Measurements from ENCODE around the gene WDR59.

Gene WDR59

DNA sequence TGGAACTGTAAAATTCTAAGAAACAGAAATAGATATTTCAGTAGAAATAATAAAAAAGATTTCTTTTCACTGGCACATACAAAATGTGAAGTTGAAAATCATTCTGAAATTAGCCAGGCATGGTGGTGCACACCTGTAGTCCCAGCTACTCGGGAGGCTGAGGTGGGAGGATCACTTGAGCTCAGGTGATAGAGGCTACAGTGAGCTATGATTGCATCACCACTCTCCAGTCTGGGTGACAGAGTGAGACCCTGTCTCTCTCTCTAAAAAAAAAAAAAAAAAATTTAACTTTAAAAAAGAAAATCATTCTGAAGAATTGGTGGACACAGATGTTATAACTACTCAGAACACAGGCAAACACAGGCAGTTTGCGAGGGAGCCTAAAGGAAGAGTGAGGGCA is 112.6 kb downstream of the WDR59 start:
- Histone ChIP-seq H3K4me1 (peaks cover 8% of the 10 kb centered on the region), H3K36me3 (peaks cover 4% of the 10 kb centered on the region; the same call in 1 of the 2 replicates), H3K27me3 (no peaks in the 10 kb centered on the region), H3K9me3 (no peaks in the 10 kb centered on the region; the same call in 1 of the 2 replicates), H3K4me3 (ENCODE audit: low read depth, low read length) (no peak overlapping the region)
- TF ChIP-seq, protein P1, sequence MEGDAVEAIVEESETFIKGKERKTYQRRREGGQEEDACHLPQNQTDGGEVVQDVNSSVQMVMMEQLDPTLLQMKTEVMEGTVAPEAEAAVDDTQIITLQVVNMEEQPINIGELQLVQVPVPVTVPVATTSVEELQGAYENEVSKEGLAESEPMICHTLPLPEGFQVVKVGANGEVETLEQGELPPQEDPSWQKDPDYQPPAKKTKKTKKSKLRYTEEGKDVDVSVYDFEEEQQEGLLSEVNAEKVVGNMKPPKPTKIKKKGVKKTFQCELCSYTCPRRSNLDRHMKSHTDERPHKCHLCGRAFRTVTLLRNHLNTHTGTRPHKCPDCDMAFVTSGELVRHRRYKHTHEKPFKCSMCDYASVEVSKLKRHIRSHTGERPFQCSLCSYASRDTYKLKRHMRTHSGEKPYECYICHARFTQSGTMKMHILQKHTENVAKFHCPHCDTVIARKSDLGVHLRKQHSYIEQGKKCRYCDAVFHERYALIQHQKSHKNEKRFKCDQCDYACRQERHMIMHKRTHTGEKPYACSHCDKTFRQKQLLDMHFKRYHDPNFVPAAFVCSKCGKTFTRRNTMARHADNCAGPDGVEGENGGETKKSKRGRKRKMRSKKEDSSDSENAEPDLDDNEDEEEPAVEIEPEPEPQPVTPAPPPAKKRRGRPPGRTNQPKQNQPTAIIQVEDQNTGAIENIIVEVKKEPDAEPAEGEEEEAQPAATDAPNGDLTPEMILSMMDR (IDR thresholded peaks at IDR 0.05; ENCODE audit: low read depth, low read length) = no peak
- DNase-seq = no peak

DNA sequence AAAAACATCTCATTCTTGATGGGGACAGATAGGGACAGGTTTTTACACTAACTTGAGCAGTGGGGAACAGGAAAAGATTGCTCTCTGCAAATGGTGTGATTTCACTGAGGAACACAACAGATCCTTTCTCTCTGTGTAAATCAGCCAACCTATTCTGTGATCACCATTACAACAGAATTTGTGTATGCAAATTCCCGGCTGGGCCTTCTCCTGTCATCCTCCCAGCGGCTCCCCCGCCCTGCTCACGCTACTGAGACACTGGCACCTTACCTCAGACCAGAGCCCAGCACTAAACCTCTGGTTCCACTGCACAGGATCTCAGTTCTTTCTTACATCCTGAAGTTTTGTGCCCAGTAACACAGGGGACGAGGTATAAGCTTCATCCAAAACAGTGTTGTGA is 113.3 kb downstream of the WDR59 start:
- Histone ChIP-seq H3K27me3 (no peaks in the 10 kb centered on the region), H3K4me3 (ENCODE audit: low read depth, low read length) (no peak overlapping the region), H3K36me3 (peaks cover 4% of the 10 kb centered on the region; the same call in 1 of the 2 replicates), H3K9me3 (no peaks in the 10 kb centered on the region; the same call in 1 of the 2 replicates), H3K4me1 (peaks cover 5% of the 10 kb centered on the region; the same call in 1 of the 2 replicates)
- no peak for DNase-seq
- TF ChIP-seq, protein P1 (IDR thresholded peaks at IDR 0.05; ENCODE audit: low read depth, low read length) = no peak

DNA sequence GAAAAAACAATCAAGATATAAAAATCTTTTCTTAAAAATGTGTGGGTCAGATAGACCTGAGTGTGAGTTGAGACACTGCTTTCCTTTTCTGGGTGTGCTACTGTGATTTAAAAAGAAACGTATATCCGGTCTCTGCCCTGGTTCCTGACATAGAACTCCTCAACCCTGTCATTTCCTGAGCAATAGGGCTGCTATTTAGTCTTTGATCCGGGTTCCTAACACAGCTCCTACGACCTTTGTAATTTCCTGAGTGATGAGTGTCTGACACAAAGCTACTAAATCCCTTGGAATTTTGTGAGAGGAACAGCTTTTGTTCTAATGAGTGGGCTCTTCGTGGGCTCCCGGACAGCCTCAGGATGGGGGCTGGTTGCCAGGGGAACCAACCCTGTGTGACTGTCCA is 116.4 kb downstream of the WDR59 start:
- TF ChIP-seq, protein P1 (IDR thresholded peaks at IDR 0.05; ENCODE audit: low read depth, low read length) = no peak
- Histone ChIP-seq H3K27me3 (no peaks in the 10 kb centered on the region), H3K9me3 (no peaks in the 10 kb centered on the region), H3K4me1 (0 out of 2 replicates have a peak, but pooled peaks cover 2% of the 10 kb centered on the region), H3K36me3 (no peaks in the 10 kb centered on the region), H3K4me3 (ENCODE audit: low read depth, low read length) (no peak overlapping the region)
- no peak for DNase-seq

DNA sequence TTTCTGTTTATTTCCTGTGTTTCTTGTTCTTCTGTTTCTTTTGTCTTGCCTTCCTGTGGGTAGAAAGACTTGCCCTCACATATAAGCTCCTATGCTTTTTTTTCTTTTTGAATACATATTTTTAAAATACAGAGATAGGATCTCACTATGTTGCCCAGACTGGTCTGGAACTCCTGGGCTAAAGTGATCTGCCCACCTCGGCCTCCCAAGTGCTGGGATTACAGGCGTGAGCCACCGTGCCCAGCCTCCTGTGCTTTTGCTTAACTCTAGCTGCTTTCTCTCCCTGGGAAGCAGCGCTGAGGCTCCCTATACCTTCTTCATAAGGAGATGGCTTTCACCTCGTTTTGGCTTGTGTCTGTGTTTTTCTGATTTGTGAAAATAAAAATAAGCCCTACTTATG is 116.9 kb downstream of the WDR59 start:
- H3K9me3 ChIP-seq = no peaks in the 10 kb centered on the region
- H3K27me3 ChIP-seq = no peaks in the 10 kb centered on the region
- no peak for DNase-seq
- TF ChIP-seq, protein P1 (IDR thresholded peaks at IDR 0.05; ENCODE audit: low read depth, low read length) = no peak
- 0 out of 2 replicates have a peak, but pooled peaks cover 2% of the 10 kb centered on the region for H3K4me1 ChIP-seq
- no peaks in the 10 kb centered on the region for H3K36me3 ChIP-seq
- no peak overlapping the region for H3K4me3 ChIP-seq (ENCODE audit: low read depth, low read length)

DNA sequence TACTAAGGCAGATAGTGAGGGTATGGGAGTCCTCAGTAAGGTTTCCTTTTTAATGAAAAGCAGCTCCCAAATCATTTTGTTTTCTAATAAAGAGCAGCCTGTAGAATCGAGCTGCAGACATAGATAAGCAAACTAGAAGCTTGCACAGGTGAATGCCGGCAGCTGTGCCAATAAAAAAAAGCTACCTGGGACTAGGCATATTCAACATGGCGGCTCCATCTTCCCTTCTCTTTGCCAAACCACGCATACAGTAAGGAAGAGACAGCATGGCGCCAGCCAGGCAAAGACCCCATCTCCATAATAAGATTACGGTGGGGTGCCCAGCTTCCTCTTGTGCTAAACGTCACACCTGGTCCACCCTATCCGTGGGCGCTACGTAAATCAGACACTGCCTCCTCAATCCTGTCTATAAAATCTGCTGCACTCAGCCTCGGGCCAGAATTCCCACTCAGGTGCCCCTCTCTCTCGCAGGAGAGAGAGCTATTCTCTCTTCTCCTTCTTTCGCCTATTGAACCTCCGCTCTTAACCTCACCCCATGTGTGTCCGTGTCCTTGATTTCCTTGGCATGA is 117.6 kb downstream of the WDR59 start:
- no peaks in the 10 kb centered on the region for H3K9me3 ChIP-seq
- 0 out of 2 replicates have a peak, but pooled peaks cover 2% of the 10 kb centered on the region for H3K4me1 ChIP-seq
- H3K27me3 ChIP-seq = no peaks in the 10 kb centered on the region
- no peaks in the 10 kb centered on the region for H3K36me3 ChIP-seq
- peak; percentile 72 for DNase-seq
- peak overlapping the region; percentile 24 for H3K4me3 ChIP-seq (ENCODE audit: low read depth, low read length)
- TF ChIP-seq, protein P1 (IDR thresholded peaks at IDR 0.05; ENCODE audit: low read depth, low read length) = no peak

- Histone ChIP-seq H3K4me1 (0 out of 2 replicates have a peak, but pooled peaks cover 2% of the 10 kb centered on the region), H3K9me3 (no peaks in the 10 kb centered on the region), H3K4me3 (ENCODE audit: low read depth, low read length) (no peak overlapping the region), H3K27me3 (no peaks in the 10 kb centered on the region), H3K36me3 (no peaks in the 10 kb centered on the region)
- no peak for DNase-seq
- TF ChIP-seq, protein P1 (IDR thresholded peaks at IDR 0.05; ENCODE audit: low read depth, low read length) = no peak
These were observed 118.9 kb downstream of the WDR59 start for GRCh38 chr16:74865922-74866598.
